Activated naive CD4-positive, alpha-beta T cell treated with Interleukin-2 at 50 U/mL for 16 hours (primary cell): ENCODE measurements around the gene SYT8.

Experiments used
- DNase-seq: peaks from one replicate; pipeline ENCODE4 v3.0.0-alpha.2; 2020

The SYT8 gene

DNA sequence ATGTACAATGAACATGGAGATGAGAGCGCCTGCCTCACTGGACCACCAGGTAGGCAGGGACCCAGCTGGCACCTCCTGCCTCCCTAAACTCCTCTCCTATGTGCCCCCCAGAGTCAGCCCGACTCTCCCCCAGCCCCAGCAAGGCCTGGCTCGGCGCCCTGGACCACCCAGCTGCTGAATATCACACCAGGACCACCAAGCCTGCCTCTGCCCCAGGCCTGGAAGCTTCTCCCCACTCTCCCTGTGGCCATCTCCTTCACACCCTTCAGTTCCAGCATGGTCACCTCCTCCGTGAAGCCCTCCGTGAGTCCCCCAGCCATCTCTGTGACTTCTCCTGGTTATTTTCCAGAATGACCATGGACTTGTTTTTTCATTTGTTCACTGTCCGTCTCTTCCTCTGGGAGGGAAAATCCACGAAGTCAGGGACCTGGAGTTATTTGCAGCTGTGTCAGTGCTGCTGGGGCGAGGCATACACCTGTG is 11.7 kb downstream of the SYT8 start:
- DNase-seq, result no peak

DNA sequence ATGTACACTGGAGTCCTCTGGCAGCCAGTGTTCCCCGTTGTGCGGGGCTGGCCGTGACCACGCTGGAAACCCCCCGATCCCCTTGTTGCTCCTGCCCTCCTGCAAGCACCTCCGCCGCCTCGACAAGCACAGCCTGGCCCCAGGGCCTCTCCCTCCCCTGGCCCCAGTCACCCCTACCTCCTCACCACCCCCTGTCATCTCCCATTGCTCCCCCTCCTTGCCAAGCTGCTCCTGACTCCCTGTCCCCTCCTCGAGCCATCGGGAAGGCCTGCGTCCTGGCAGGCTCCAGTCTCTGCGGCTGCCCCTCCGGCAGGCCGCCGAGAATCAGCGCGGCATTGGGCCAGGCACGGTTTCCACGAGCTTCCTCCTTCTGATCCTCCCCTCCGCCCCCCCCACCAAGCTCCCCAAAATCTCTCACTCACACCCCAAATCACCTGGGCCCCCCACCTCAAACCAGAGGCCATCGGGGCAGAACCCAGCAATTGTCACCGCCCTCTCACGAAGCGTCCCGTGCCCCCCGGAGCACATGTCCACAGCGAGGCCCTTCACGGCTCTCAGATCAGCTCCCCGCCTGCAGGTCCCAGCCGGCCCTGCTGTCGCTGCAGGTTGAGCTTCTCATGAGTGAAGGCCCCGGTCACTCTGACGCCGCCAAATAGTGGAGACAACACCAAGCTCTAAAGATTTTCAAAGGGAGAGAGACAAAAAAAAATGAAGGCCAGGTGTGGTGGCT is 12.4 kb downstream of the SYT8 start:
- no peak for DNase-seq

DNA sequence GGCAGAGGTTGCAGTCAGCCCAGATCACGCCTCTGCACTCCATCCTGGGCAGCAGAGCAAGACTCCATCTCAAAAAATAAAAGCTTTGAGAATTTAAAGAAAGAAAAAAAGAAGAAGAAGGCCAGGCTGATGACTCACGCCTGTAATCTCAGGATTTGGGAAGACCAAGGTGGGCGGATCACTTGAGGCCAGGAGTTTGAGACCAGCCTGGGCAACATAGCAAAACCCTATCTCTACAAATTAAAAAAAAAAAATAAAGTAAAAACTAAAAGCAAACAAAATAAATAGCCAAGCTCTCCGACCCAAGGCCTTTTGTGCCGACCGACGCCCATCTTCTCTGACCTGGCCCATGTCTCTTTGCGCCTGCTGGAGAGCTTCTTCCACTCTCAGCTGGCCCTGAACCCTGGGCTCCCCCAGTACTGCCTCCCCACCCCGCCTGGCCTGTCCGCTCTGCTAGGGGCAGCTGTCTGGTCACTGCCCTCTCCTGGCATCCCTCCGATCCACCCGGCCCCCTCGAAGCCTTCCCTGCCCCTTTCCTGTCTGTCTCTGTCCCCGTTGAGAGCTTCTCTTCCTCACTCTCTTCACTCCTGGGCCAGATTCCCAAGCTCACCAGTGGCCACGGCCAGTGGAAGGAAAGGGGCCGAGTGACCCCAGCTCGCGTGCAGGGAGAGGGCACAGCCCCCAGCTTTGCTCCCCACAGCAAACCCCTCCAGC is 13.3 kb downstream of the SYT8 start:
- no peak for DNase-seq

DNA sequence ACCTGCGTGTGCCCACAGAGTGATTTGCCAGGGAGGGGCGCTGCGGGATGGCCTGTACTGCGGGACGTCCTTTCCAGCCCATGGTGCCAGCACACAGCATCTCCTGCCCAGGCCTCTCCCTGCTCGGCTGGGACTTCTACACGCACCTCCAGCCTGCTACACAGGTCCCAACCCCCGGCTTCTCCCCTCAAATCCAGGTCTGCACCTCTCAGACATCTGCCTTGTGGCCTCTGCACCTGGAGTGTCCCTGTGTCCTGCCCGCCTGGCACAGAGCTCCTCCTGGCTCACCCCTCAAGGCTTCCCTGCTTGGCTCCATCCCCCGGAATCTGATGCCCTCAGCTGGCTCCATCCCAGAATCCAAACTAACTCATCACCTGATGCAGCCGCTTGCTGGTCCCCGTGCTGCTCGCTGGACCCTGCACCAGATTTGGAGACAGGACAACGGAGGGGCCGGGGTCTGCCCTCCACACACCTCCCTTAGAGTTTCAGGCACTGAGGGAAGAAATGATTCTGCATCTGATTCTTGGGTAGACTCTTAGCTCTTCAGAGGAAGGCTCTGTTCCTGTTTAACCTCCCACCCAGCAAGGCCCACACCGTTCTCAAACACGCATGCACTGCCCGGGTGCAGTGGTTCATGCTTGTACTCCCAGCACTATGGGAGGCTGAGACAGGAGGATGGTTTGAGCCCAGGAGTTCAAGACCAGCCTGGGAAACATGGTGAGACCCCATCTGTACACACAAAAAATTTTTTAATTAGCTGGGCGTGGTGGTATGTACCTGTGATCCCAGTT is 14.0 kb downstream of the SYT8 start:
- DNase-seq, result no peak

- DNase-seq, result no peak
Observed at GRCh38 chr11:1851468-1852180, 16.8 kb downstream of the SYT8 start.

DNA sequence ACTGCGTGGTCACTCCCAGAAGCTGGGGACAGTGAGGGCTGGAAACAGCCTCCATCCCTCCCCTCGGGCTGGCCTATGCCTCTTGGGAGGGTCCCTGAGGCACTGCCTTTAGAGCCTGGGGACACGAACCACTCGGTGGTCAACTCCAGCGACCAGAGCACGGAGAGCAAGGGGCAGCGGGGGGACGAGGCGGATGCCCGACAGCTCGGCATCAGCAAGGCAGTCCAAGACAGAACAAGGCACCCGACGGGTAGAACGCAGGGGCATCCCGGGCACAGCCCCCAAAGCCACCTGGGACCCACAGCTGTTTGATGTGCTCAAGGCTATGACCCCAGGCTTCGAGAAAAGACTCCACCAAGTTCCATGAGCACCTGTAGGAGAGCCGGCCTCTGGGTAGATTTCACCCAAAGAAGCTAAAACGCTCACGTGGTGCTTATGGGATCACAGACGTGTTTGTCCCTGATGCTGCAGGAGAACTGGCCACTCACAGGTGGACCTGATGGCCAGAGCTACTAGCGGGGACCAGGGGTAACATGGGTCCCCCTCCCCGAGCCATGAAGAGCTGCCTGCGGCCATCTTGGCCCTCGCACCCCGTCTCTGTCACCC is 17.6 kb downstream of the SYT8 start:
- DNase-seq, result no peak

GRCh38 chr11:1852877-1853276 is 18.1 kb downstream of the SYT8 start, which contains the start of gene LSP1:
TSS of gene LSP1 (plus strand) at chr11:1853084. CDS start at chr11:1853145, 61 bp downstream.
- peak; percentile 89 for DNase-seq

DNA sequence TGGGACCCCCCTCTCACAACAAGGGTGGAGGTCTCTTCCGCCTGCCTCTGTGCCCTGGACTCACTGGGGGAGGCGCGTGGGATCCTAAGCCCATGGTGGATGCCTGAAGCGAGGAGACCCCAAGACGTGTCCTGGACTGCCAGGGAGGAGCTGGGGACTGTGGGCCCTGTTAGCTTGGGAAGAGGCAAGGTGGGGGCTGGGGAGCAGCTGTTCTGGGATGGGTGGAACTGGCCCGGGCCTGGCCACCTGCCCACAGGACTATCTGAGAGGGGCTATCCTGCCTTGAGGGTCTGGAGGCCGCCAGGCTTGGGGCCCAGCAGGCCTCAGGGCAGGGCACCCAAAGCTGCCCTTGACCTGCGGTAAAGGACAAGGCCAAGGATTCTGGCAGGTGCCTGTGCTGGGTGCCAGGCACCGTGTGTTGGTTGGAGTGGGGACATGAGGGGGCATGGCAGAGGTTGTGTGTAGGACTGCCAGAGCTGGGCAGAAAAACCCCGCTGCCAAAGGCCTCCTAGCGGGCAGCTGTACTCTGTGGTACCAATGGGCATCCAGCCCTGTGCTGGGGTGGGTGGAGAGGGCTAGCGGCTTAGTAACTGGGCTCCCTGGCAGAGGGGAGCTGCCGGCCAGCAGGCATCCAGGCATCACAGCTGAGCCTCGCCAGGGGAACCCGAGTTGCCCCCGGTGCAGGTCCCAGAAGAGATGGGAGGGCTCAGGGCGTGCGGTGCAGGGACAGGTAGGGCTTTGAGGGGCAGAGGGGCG is 18.8 kb downstream of the SYT8 start:
- peak; percentile 38 for DNase-seq

GRCh38 chr11:1854132-1854948 is 19.6 kb downstream of the SYT8 start:
- DNase-seq, result no peak

GRCh38 chr11:1854949-1855885 is 20.4 kb downstream of the SYT8 start:
- DNase-seq, result peak; percentile 53

DNA sequence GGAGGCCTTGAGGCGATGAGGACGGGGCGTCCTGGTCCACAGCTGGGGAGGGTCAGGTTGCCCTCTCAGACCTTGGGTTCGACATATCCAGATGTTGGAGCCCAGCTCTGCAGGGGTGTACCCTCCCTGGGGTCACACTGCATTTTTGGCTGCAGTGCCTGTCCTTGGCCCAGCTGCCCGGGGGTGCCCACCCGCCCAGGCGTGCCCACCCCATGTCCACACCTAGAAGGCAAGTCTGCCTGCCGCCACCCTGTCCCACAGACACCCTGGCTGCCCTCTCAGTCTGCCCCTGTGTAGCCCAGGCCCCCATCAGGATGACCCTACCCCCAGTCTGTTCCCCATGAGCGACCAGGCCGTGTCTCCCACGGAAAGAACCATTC is 21.1 kb downstream of the SYT8 start:
- no peak for DNase-seq

DNA sequence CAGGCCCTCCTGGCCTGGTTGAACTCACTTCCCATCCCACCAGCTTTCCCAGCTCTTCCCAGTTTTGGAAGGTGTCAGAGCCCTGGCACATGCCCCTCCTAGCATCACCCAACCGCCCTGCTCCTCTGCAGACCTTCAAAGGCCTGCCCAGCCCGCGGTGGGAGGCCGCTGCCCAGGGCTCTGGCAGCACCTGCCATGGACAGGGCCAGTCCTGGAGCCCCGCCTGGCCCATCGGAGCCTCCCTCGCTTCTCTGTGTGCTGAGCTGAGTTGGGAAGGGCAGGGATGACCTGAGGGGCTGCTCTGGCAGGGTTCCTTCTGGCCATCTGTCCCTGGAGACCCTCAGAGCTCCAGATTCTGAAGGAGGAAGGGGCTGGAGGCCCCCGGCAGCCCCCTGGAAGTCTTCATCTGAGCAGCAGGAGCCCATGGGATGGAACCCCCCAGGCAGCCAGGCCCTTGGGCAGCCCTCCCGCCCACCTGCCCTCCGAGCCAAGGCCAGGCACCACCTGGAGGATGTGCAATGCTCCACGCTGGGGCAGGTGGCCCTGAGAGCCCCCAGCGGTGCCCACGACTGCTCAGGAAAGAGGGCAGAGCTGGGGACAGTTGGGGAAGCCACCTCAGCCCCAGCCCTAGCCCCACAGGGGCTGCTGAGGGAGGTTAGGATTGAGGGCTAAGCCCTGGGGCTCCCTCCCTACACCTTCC is 21.7 kb downstream of the SYT8 start:
- no peak for DNase-seq

- no peak for DNase-seq
Observed at GRCh38 chr11:1857064-1857463, 22.3 kb downstream of the SYT8 start.

- DNase-seq, result no peak
Observed at GRCh38 chr11:1858154-1858553, 23.4 kb downstream of the SYT8 start.

DNA sequence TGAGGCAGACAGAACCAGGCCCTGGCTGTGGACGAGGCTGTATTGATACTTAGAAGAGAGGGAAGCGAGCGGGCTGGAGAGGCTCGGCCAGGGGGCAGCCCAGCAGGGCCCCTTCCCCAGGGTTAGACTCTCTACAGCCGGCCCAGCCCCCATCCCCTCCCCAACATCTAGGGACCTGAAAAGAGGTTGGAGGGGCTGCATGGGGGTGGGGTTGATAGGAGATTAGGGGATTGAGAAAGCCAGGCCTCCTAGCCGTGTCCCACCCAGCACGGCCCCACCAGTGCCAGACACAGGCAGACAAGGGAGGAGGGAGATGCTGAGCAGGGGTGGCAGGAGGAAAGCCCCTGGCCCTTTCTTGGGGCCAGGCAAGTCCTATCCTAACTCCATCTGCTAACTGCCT is 23.8 kb downstream of the SYT8 start:
- DNase-seq, result no peak

DNA sequence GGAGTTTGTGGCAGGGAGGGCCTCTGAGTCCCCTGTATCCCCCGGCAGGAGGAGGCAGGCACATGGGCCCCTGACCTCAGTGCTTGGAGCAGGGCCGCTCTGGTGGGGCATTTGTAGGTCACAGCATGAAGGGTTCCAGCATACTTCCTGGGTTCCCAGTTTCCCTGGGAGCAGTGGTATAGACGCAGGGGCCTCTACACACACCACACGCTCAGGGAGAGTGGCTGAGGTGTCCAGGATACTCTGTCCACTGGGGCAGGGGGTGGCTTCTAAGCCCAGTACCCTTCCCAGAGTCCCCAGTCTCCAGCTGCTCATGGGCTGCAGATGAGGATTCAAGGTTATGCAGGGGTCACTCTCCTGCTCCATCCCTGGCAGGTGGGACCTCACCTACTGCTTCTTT is 24.2 kb downstream of the SYT8 start:
- DNase-seq, result no peak

DNA sequence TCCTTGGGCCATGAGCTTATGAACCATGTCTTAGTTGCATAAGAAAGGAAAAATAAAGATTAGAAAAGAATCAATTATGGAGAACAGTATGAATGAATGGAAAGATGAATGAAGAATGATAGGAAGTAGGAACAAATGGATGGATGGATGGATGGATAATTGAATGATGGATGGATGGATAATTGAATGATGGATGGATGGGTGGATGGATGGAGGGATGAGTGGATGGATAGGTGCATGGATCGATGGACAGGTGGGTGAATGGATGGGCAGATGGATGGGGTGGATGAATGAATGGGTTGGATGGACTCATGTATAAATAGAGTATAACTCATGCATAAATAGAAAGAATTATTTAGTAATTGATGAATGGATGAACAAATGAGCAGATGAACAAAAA is 25.3 kb downstream of the SYT8 start:
- no peak for DNase-seq

GRCh38 chr11:1861435-1862411 is 26.9 kb downstream of the SYT8 start:
- DNase-seq, result no peak
